Dendritic cell treated with granulocyte-macrophage colony-stimulating factor and Interleukin-4, amounts not matched to agents 40 ng/mL and 50 ng/mL, for 4 days (primary cell): Measurements from ENCODE around the gene TMPRSS11F.

ENCODE experiments used
- H3K27ac Mint-ChIP-seq: one replicate; pipeline ENCODE4 v1.8.0; 2022; ENCODE audit warnings: mild to moderate bottlenecking, mixed read lengths
- H3K27me3 Mint-ChIP-seq: one replicate; pipeline ENCODE4 v1.8.0; 2022; ENCODE audit warnings: mild to moderate bottlenecking, mixed read lengths
- H3K36me3 Mint-ChIP-seq: one replicate; pipeline ENCODE4 v1.8.0; 2022; ENCODE audit warnings: low read depth, mixed read lengths
- H3K4me1 Mint-ChIP-seq: one replicate; pipeline ENCODE4 v1.8.0; 2022; ENCODE audit warnings: low read depth, mixed read lengths
- H3K4me3 Mint-ChIP-seq: one replicate; pipeline ENCODE4 v1.8.0; 2022; ENCODE audit warnings: mild to moderate bottlenecking, moderate library complexity, mixed read lengths
- H3K9me3 Mint-ChIP-seq: one replicate; pipeline ENCODE4 v1.8.0; 2022; ENCODE audit warnings: mixed read lengths
- intact Hi-C: fragments of 100-400 bp; cut with micrococcal nuclease; formaldehyde crosslinking; loops from one replicate; pipeline ENCODE4 v1.15.0; 2022

The TMPRSS11F gene

DNA sequence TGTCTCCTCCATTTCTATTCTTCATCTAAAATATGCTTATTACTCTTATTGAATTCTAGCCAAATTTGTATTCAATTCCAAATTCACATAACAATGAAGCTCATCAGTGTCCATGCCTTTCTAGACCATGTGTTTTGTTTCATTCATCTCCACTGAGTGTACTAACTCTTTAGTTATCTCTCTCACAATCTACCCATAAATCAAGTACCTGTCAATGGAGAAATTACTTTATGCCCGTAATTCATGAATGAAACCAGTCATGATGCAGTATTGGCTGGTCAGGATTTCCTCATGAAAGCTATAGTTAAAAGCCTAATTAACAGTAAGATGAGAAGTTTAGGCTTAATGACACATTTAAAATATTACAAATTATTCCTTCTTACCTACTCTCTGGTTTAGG is 12.2 kb upstream of the TMPRSS11F start:
- Mint-ChIP-seq H3K4me3 (no peak overlapping the region), H3K27ac (no peak overlapping the region), H3K36me3 (no peaks in the 10 kb centered on the region), H3K9me3 (peaks cover 8% of the 10 kb centered on the region), H3K4me1 (no peaks in the 10 kb centered on the region), H3K27me3 (no peaks in the 10 kb centered on the region)
- intact Hi-C loops = no loop called here

DNA sequence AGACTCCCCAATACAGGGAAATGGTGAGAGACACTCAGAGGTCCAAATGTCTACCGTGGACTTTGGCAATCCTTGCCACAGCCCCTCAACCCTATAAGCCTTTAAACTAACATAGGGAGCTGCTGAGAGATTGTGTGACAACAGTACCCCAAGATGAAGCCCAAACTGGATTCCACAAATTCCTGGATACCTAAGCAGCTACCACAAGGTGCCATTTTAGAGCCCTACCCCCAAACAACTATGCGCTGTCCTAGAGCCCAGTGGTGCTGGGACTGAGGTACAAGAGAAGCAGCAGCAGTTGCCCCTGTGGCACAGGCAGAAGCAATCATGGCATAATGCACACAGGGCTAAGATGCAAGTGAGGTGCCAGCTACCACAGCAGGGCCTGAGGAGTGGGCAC is 2.7 kb upstream of the TMPRSS11F start:
- Mint-ChIP-seq H3K4me3 (no peak overlapping the region), H3K4me1 (no peaks in the 10 kb centered on the region), H3K27me3 (no peaks in the 10 kb centered on the region), H3K27ac (no peak overlapping the region), H3K9me3 (peaks cover 16% of the 10 kb centered on the region), H3K36me3 (no peaks in the 10 kb centered on the region)
- intact Hi-C loops = no loop called here

DNA sequence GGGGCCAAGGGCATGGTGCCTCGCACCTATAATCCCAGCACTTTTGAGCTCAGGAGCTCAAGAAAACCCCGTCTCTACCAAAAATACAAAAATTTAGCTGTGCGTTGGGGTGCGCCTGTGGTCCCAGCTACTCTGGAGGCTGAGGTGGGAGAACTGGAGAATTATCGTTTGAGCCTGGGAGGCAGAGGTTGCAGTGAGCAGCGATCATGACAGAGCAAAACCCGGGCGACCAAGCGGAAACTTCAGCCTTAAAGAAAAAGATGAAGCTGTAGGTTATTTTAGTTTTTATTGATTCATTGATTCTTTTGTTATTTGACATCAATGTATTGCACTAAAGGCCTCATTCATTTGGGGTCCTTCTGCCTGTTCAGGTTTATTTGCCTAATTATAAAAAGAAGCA is 5.4 kb downstream of the TMPRSS11F start:
- intact Hi-C loops = no loop called here
- Mint-ChIP-seq H3K36me3 (no peaks in the 10 kb centered on the region), H3K27me3 (no peaks in the 10 kb centered on the region), H3K4me3 (no peak overlapping the region), H3K9me3 (no peaks in the 10 kb centered on the region), H3K4me1 (no peaks in the 10 kb centered on the region), H3K27ac (no peak overlapping the region)

DNA sequence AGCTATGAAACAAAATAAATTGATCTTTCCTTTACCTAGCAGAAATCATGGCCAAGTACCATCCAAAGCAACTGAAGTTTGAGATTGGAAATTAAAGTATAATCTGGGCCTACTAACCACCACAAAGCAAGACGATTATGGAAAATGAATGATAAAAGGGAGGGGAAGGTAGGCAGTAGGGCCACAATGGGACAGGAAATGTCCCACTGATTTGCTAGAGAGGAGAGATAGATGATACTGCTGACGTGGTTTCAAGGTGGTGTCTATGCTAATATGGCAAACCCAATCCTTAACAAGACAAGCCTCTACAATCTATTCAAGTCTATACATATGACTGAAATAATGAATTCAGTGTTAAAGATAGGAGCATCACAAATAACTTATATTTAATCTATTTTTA is 6.1 kb downstream of the TMPRSS11F start:
- intact Hi-C loops = no loop called here
- Mint-ChIP-seq H3K9me3 (no peaks in the 10 kb centered on the region), H3K4me1 (no peaks in the 10 kb centered on the region), H3K27me3 (no peaks in the 10 kb centered on the region), H3K36me3 (no peaks in the 10 kb centered on the region), H3K27ac (no peak overlapping the region), H3K4me3 (no peak overlapping the region)

DNA sequence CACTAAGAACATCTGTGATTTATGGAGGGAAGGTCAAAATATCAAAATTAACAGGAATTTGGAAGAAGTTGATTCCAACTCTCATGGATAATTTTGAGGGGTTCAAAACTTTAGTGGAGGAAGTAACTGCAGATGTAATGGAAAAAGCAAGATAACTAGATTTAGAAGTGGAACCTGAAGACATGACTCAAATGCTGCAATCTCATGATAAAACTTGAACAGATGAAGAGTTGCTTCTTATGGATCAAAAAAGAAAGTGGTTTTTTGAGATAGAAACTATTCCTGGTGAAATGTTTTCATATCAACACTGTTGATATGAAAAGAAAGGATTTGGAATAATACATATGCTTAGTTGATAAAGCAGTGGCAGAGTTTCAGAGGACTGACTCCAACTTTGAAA is 9.7 kb downstream of the TMPRSS11F start:
- intact Hi-C loops = no loop called here
- no peak overlapping the region for H3K27ac Mint-ChIP-seq
- H3K4me1 Mint-ChIP-seq = no peaks in the 10 kb centered on the region
- no peaks in the 10 kb centered on the region for H3K36me3 Mint-ChIP-seq
- H3K4me3 Mint-ChIP-seq = no peak overlapping the region
- H3K9me3 Mint-ChIP-seq = no peaks in the 10 kb centered on the region
- no peaks in the 10 kb centered on the region for H3K27me3 Mint-ChIP-seq

DNA sequence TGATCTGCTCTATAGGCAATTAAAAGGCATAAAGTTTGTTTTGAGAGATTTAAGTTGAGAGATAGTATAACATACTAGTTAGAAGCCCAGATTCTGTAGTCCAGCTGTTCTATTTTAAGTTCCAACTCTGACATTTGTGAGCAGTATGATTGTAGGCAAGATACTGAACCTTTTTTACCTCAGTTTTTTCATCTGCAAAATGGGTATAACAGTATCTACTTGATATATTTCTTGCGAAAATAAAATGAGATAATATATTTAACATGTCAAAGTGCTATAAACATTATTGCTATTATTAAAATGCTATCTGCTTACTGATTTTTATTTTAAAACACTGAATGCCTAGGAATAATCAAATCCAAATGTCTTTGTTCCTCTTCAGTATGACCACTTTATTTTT is 19.2 kb downstream of the TMPRSS11F start:
- peaks cover 9% of the 10 kb centered on the region for H3K9me3 Mint-ChIP-seq
- H3K4me1 Mint-ChIP-seq = no peaks in the 10 kb centered on the region
- intact Hi-C loops = no loop called here
- H3K4me3 Mint-ChIP-seq = no peak overlapping the region
- H3K36me3 Mint-ChIP-seq = no peaks in the 10 kb centered on the region
- H3K27ac Mint-ChIP-seq = no peak overlapping the region
- no peaks in the 10 kb centered on the region for H3K27me3 Mint-ChIP-seq

DNA sequence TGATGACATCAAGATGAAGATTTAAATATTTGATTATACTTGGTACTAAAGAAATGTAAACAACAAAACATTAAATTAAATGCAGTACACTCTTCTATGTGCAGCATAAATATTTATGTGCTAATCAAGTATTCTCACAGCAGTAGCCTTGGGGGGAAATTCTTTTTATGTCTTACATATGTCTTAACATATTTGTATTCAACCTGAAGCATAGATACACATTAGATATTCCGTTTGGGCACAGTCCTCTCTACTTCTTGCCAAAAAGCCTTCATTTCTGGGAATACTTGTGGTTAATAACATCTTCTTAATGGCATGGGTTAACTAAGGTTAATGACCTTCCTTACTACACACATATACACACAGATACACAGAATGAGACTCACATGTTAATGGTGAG is 19.8 kb downstream of the TMPRSS11F start:
- no peaks in the 10 kb centered on the region for H3K36me3 Mint-ChIP-seq
- H3K4me1 Mint-ChIP-seq = no peaks in the 10 kb centered on the region
- no peaks in the 10 kb centered on the region for H3K27me3 Mint-ChIP-seq
- H3K9me3 Mint-ChIP-seq = peaks cover 9% of the 10 kb centered on the region
- no peak overlapping the region for H3K27ac Mint-ChIP-seq
- intact Hi-C loops = no loop called here
- no peak overlapping the region for H3K4me3 Mint-ChIP-seq

DNA sequence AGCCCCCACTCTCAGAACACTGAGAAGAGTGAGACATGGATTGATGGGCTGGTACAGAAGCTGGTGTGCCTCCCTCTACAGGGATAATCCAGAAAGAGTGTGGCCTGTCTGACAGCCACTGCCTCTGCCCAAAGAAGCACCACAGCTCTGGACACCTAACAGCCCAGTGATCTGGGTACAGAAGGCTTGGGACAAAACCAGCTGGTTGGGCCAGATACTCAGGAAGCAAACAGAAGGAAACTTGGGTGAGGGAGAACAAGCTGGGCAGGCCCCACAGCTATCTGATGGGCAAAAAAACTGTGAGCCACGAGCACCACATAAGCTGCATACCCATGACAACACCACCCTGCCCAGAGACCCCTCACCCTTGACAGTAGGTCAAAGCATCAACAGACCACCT is 46.9 kb downstream of the TMPRSS11F start:
- Mint-ChIP-seq H3K36me3 (no peaks in the 10 kb centered on the region), H3K4me1 (no peaks in the 10 kb centered on the region), H3K27ac (no peak overlapping the region), H3K9me3 (peaks cover 26% of the 10 kb centered on the region), H3K27me3 (no peaks in the 10 kb centered on the region), H3K4me3 (no peak overlapping the region)
- intact Hi-C loops = no loop called here

DNA sequence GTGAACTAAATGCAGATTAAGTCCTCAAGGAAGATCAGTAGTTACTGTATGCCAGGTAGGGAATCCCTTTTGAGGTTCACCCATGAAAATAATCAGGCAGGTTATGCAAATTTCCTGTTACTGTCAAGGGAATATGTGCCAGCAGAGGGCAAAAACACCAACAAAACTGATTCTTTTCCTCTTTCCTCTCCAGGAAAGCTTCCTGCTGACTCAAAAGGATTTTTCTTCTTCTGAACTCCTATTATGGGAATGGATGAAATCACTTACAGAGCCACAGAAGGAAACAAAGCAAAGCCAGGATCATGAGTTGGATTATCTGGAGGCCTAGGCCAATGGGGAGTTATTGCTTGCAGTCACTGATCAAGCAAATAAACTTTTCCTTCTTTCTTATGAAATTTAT is 49.7 kb downstream of the TMPRSS11F start:
- Mint-ChIP-seq H3K27ac (no peak overlapping the region), H3K4me3 (no peak overlapping the region), H3K36me3 (no peaks in the 10 kb centered on the region), H3K4me1 (no peaks in the 10 kb centered on the region), H3K9me3 (peaks cover 9% of the 10 kb centered on the region), H3K27me3 (no peaks in the 10 kb centered on the region)
- intact Hi-C loops = no loop called here

DNA sequence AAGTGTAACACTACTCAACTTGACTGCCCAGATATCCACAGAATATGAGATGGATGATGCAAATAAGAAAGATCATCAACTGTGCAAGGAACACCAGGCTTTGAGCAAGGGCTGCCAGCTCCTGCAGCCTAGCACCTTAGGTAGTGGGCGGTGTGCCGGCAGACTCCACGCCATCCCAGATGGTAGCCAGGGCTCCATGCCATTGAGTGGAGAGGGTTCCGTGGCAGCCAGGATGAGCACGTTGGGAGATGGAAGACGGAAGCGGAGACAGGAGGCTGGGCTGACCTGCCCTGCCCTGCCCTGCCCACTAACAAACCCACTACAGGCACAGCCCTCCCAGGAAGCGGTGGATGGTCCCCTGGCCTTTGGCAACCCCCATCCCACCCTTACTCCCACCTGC is 51.9 kb downstream of the TMPRSS11F start:
- H3K4me1 Mint-ChIP-seq = no peaks in the 10 kb centered on the region
- intact Hi-C loops = no loop called here
- H3K9me3 Mint-ChIP-seq = no peaks in the 10 kb centered on the region
- no peak overlapping the region for H3K27ac Mint-ChIP-seq
- no peak overlapping the region for H3K4me3 Mint-ChIP-seq
- H3K27me3 Mint-ChIP-seq = no peaks in the 10 kb centered on the region
- no peaks in the 10 kb centered on the region for H3K36me3 Mint-ChIP-seq

DNA sequence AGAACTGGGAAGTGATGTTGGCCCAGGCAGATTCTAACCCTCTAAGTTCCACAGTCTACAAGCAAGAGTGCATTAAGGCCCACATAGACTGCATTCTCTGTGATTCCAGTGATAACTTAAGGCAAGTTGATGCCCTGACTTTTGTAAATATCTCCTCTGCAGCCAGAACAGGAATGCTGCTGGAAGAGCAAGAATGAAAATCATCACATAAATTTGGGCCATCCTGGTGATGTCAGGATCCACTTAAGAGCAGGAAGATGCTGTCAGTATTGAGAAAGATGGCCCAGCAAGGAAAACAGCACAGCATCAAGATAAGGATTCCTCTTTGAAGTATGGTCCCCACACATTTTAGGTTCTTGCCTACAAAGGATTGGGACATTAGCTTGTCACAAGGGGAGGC is 52.4 kb downstream of the TMPRSS11F start:
- intact Hi-C loops = no loop called here
- H3K4me3 Mint-ChIP-seq = no peak overlapping the region
- H3K36me3 Mint-ChIP-seq = no peaks in the 10 kb centered on the region
- no peaks in the 10 kb centered on the region for H3K27me3 Mint-ChIP-seq
- no peaks in the 10 kb centered on the region for H3K4me1 Mint-ChIP-seq
- H3K9me3 Mint-ChIP-seq = no peaks in the 10 kb centered on the region
- no peak overlapping the region for H3K27ac Mint-ChIP-seq

DNA sequence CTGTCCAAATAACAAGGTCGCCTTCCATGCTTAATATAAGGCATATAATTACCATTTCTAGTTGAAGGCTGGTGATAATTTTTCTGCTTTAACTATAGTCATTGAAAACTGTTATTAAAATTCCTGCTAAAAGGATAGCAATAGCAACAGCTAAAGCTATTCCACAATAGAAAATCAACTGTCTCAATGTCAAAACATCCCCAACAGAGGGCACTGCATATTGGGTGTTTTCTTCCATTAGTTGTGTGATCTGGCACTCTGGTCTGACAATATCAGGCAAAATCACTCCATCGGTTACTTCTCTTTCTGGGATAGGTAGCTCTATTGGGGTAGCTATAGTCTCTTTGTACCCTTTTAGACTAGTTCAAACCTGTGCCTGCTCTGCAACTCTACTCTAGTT is 53.5 kb downstream of the TMPRSS11F start:
- Mint-ChIP-seq H3K27me3 (no peaks in the 10 kb centered on the region), H3K4me3 (no peak overlapping the region), H3K4me1 (no peaks in the 10 kb centered on the region), H3K36me3 (no peaks in the 10 kb centered on the region), H3K27ac (no peak overlapping the region), H3K9me3 (no peaks in the 10 kb centered on the region)
- intact Hi-C loops = no loop called here

DNA sequence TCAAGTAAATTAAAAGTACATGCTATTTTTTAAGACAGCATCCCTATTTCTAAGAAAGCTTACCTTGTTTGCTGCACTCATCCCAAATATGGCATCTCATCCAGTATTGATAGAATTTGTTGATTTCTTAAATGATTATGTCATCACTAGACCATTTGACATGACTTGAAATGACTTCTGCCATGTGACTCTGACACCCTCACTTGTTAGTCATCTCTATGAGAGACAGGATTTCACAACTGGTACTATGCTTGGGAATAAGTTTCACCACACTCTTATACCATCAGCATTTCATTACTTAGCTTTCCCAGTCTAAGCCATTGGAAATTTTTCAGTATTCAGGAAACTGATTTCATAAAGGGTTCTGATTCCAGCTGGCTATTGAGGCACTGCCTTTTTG is 55.3 kb downstream of the TMPRSS11F start:
- H3K27ac Mint-ChIP-seq = no peak overlapping the region
- no peaks in the 10 kb centered on the region for H3K36me3 Mint-ChIP-seq
- H3K4me3 Mint-ChIP-seq = no peak overlapping the region
- no peaks in the 10 kb centered on the region for H3K9me3 Mint-ChIP-seq
- intact Hi-C loops = no loop called here
- H3K27me3 Mint-ChIP-seq = no peaks in the 10 kb centered on the region
- H3K4me1 Mint-ChIP-seq = no peaks in the 10 kb centered on the region

DNA sequence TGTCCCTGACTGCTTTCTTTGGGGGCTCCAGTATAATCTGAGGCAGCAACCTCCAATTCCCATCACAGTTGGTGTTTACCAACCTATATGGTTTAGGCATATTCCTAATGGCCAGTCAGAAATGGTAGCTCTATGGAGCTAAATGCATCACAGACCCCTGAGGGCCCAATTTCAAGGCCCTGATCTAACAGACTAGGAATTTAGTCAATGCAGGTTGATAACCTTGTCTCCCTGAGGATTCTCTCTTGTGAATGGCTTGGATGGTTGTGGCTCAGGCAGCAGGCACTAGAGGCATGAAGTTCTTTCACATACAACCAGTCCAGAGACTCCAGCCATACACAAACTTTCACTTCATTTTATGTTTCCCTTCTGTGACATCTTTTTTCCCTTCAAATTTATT is 59.4 kb downstream of the TMPRSS11F start:
- Mint-ChIP-seq H3K9me3 (no peaks in the 10 kb centered on the region), H3K36me3 (no peaks in the 10 kb centered on the region), H3K27ac (no peak overlapping the region), H3K4me3 (no peak overlapping the region), H3K4me1 (no peaks in the 10 kb centered on the region), H3K27me3 (no peaks in the 10 kb centered on the region)
- intact Hi-C loops = no loop called here

DNA sequence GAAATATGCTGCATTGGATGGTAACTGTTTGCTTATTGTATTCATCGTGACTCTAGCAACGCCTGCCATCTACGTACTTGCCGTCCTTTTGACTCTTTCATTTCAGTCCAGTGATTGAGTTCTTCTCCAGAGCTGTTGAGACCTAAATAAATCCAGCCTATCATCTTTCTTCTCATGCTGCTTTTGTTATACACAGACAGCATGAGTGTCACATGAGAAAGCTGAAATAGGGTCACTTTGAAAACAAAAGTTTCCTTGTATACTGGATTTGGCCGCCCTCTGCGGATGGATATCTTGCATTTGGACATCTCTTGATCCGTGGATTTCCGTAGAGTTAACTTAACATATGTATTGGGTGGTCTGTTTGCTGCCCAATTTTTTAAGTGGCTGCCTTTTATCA is 67.2 kb downstream of the TMPRSS11F start:
- no peaks in the 10 kb centered on the region for H3K4me1 Mint-ChIP-seq
- H3K27me3 Mint-ChIP-seq = no peaks in the 10 kb centered on the region
- H3K27ac Mint-ChIP-seq = no peak overlapping the region
- intact Hi-C loops = no loop called here
- H3K36me3 Mint-ChIP-seq = no peaks in the 10 kb centered on the region
- no peak overlapping the region for H3K4me3 Mint-ChIP-seq
- H3K9me3 Mint-ChIP-seq = no peaks in the 10 kb centered on the region

DNA sequence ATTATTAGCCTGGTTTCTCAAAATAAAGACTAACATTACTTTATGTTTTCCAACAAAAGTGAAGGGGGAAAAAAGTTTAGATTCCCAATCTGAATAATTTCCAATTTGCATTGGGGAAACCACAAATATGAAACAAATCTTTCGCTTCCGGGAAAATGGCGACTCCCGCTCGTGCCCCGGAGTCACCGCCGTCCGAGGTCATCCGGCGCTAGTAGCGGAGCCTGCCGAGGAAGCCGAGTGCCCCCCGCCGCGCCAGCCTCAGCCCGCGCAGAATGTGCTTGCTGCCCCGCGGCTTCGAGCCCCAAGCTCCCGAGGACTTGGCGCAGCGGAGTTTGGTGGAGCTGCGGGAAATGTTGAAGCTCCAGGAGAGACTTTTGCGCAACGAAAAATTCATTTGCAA is 91.4 kb downstream of the TMPRSS11F start:
- intact Hi-C loops = no loop called here
- H3K4me1 Mint-ChIP-seq = no peaks in the 10 kb centered on the region
- no peaks in the 10 kb centered on the region for H3K9me3 Mint-ChIP-seq
- no peak overlapping the region for H3K27ac Mint-ChIP-seq
- no peak overlapping the region for H3K4me3 Mint-ChIP-seq
- no peaks in the 10 kb centered on the region for H3K36me3 Mint-ChIP-seq
- no peaks in the 10 kb centered on the region for H3K27me3 Mint-ChIP-seq
